Measurements from ENCODE around the gene CTSC.

DNA sequence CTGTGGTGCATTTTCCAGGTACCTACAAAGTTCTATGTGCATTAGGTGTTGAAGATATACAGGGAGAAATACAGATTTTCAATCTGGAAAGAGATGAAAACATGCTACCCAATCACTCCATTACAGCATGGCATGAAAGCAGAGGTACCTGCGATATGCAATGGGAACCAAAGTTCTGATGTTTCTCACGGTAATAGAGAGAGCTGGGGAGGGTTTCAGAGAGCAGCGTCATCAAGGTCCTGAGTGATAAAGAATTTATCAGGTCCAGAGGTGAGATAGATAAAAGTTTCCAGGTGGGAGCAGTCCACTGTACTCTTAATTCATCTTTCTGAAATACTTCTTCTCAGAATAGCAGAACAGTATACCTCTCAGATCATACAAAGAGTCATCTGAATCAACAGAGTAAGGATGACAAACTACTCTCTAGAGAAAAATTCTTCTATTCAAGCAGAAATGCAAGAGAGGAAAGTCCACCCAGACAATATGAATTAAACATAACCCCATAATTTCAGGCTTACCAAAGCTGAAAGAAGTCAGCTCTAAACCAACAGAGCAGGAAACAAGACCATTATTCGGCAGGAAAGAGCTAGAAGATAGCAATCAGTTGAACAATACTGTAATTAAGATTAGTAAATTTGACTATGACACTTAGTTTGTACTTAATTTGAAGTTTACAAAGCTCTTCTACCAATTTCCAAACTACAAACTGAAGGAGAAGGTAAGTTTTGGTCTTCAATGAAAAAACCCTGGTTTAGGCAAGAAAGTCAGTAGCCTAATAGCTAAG is 12.8 kb downstream of the CTSC start:
- no peak for TF ChIP-seq POLR2A (IDR thresholded peaks at IDR 0.05)
- TF ChIP-seq, protein P1, sequence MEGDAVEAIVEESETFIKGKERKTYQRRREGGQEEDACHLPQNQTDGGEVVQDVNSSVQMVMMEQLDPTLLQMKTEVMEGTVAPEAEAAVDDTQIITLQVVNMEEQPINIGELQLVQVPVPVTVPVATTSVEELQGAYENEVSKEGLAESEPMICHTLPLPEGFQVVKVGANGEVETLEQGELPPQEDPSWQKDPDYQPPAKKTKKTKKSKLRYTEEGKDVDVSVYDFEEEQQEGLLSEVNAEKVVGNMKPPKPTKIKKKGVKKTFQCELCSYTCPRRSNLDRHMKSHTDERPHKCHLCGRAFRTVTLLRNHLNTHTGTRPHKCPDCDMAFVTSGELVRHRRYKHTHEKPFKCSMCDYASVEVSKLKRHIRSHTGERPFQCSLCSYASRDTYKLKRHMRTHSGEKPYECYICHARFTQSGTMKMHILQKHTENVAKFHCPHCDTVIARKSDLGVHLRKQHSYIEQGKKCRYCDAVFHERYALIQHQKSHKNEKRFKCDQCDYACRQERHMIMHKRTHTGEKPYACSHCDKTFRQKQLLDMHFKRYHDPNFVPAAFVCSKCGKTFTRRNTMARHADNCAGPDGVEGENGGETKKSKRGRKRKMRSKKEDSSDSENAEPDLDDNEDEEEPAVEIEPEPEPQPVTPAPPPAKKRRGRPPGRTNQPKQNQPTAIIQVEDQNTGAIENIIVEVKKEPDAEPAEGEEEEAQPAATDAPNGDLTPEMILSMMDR (IDR thresholded peaks at IDR 0.05) = no peak
